K562 (cell line): ENCODE data around the gene GAL. TPM values are rescaled to one million over a fixed set of nuclear protein-coding genes. Genes with fewer than 3 reads are reported as not detected.

Experiments
- HDAC1 ChIP-seq, 2 experiments: fragments of 450-650 bp; IDR thresholded peaks; 2 replicates each; pipeline ENCODE4 v1.6.1; 2016 to 2017; ENCODE audit warnings: inconsistent platforms in 1 of 2, mild to moderate bottlenecking in 1 of 2, moderate library complexity in 1 of 2
- MAFK ChIP-seq: IDR thresholded peaks from 2 replicates; pipeline ENCODE4 v1.6.1; 2011; ENCODE audit warnings: low read length, improper control_type of control experiment
- NR2C1 ChIP-seq, 2 experiments: fragments of 450-650 bp; IDR thresholded peaks; 2 replicates each; pipeline ENCODE4 v1.6.1; 2017; ENCODE audit warnings: mild to moderate bottlenecking in 2 of 2, antibody characterized with exemption in 1 of 2, inconsistent platforms in 1 of 2, missing compliant biosample characterization in 1 of 2, missing genetic modification characterization in 1 of 2
- POU5F1 ChIP-seq: fragments of 150-350 bp; IDR thresholded peaks from 2 replicates; pipeline ENCODE4 v1.6.1; 2014; ENCODE audit warnings: borderline replicate concordance, low read length, low read depth, mild to moderate bottlenecking; ENCODE audit not compliant: partially characterized antibody
- YY1 ChIP-seq, 3 experiments: IDR thresholded peaks; 2 replicates each; pipeline ENCODE4 v1.6.1; 2011; ENCODE audit warnings: low read length in 2 of 3, mild to moderate bottlenecking in 2 of 3, moderate library complexity in 2 of 3, borderline replicate concordance in 1 of 3, control low read depth in 1 of 3, low read depth in 1 of 3; ENCODE audit not compliant: insufficient read depth in 3 of 3, insufficient replicate concordance in 2 of 3, control insufficient read depth in 1 of 3, insufficient read length in 1 of 3; ENCODE audit errors: extremely low read depth in 1 of 3
- ZFP30 ChIP-seq: fragments of 250-450 bp; sonication (Bioruptor Pico); IDR thresholded peaks from 2 replicates; pipeline ENCODE4 v1.8.0; 2022; ENCODE audit warnings: moderate library complexity, mild to moderate bottlenecking, inconsistent platforms, borderline replicate concordance
- ZNF282 ChIP-seq: sonication (generic); formaldehyde crosslinking; IDR thresholded peaks from 2 replicates; pipeline ENCODE4 v1.8.1; 2023; ENCODE audit warnings: missing genetic modification reagents
- polyA plus RNA-seq, 8 experiments: library from polyadenylated mRNA; depleted of rRNA in 4 of 8; stranded (reverse) in 5 of 8; unstranded in 3 of 8; fragments of >200 nt; fragmentation: Nextera tagmentation in 2 of 8; fragmentation: Illumina TruSeq in 1 of 8; extraction: Ambion mirVana in 2 of 8; extraction: Trizol in 1 of 8; gene quantifications; 2 replicates each; pipeline versions ENCODE4 v1.2.1 to v1.2.3, GENCODE V29; 2011 to 2014; ENCODE audit warnings: inconsistent platforms in 1 of 8, missing spikeins in 1 of 8
- total RNA-seq, 7 experiments: library from RNA; depleted of rRNA in 6 of 7; stranded (reverse); fragments of >200 nt in 6 of 7; fragmentation: Illumina TruSeq in 2 of 7; extraction: Trizol in 2 of 7; gene quantifications; 2 replicates each; pipeline versions ENCODE4 v1.2.1 to v1.2.3, GENCODE V29; 2011 to 2021; ENCODE audit warnings: low replicate concordance in 1 of 7
- TF ChIP-seq, protein P1 (sequence below), 2 experiments: IDR thresholded peaks in 1 of 2; conservative IDR thresholded peaks in 1 of 2; 2 replicates each; pipeline ENCODE4 v1.6.1; 2016; ENCODE audit warnings: low read depth in 2 of 2, mild to moderate bottlenecking in 1 of 2, missing compliant biosample characterization in 1 of 2, missing genetic modification characterization in 1 of 2, moderate library complexity in 1 of 2
- TF ChIP-seq, protein P2 (sequence below): sonication (generic); IDR thresholded peaks from 2 replicates; pipeline ENCODE4 v1.6.1; 2016

The GAL gene
- total and polyA plus RNA-seq, 9 of the 15 experiments (the other 6 are each of a cell fraction or from before 2014, with no cell fraction given), result 10.6 to 119 (median 36.3) TPM

DNA sequence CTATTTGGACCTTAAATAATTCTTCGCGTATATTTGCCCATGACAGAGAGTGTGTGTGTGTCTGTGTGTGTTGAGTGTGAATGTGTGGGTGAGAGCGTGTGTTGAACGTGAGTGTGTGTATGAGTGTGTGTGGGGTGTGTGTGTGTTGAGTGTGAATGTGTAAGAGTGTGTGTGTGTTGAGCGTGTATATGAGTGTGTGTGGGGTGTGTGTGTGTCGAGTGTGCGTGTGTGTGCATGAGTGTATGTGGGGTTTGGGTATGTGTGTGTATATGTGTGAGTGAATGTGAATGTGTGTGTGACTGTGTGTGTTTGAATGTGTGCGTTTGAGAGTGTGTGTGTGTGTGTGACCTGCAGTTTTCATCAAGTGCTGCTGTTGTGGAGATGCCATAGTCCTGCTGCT is 26.8 kb downstream of the GAL start (continued):
- TF ChIP-seq, protein P1, sequence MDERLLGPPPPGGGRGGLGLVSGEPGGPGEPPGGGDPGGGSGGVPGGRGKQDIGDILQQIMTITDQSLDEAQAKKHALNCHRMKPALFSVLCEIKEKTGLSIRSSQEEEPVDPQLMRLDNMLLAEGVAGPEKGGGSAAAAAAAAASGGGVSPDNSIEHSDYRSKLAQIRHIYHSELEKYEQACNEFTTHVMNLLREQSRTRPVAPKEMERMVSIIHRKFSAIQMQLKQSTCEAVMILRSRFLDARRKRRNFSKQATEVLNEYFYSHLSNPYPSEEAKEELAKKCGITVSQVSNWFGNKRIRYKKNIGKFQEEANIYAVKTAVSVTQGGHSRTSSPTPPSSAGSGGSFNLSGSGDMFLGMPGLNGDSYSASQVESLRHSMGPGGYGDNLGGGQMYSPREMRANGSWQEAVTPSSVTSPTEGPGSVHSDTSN (CRISPR knock-in tag; IDR thresholded peaks at IDR 0.05; ENCODE audit: low read depth), result no peak
- TF ChIP-seq, protein P1 (tag; conservative IDR thresholded peaks at IDR 0.05; ENCODE audit: low read depth), result no peak
- TF ChIP-seq NR2C1 (IDR thresholded peaks at IDR 0.05) (no peak), NR2C1 (tag; IDR thresholded peaks at IDR 0.05) (no peak), HDAC1 (IDR thresholded peaks at IDR 0.05) (0 out of 4 replicates have a peak, but pooled peaks of 1 of the 2 experiments have one; percentile 27), YY1 (IDR thresholded peaks at IDR 0.05; ENCODE audit: borderline replicate concordance in 1 of 3, control insufficient read depth in 1 of 3, extremely low read depth in 1 of 3, insufficient read depth in 3 of 3, insufficient read length in 1 of 3, insufficient replicate concordance in 2 of 3, low read depth in 1 of 3, low read length in 2 of 3) (no peak), MAFK (no peak), ZNF282 (CRISPR knock-in tag) (no peak), POU5F1 (no peak), ZFP30 (CRISPR knock-in tag) (no peak)
- TF ChIP-seq, protein P2, sequence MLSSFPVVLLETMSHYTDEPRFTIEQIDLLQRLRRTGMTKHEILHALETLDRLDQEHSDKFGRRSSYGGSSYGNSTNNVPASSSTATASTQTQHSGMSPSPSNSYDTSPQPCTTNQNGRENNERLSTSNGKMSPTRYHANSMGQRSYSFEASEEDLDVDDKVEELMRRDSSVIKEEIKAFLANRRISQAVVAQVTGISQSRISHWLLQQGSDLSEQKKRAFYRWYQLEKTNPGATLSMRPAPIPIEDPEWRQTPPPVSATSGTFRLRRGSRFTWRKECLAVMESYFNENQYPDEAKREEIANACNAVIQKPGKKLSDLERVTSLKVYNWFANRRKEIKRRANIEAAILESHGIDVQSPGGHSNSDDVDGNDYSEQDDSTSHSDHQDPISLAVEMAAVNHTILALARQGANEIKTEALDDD, result no peak
- TF ChIP-seq, all 486 proteins: peak for 5
